MG63 (cell line): ENCODE measurements around the gene TTC1. TPM values are rescaled to one million over a fixed set of nuclear protein-coding genes. Genes with fewer than 3 reads are reported as not detected.

ENCODE experiments used
- DNase-seq: peaks from one replicate; pipeline ENCODE4 v3.0.0-alpha.2; 2020
- H3K27me3 ChIP-seq: fragments of 250-450 bp; sonication (Bioruptor Pico); 2 replicates; pipeline ENCODE4 v1.5.1; 2020; ENCODE audit warnings: mild to moderate bottlenecking, moderate library complexity
- H3K36me3 ChIP-seq: fragments of 250-450 bp; sonication (Bioruptor Pico); 2 replicates; pipeline ENCODE4 v1.5.1; 2020; ENCODE audit warnings: mild to moderate bottlenecking, moderate library complexity
- H3K4me3 ChIP-seq: fragments of 250-450 bp; sonication (Bioruptor Pico); 2 replicates; pipeline ENCODE4 v1.5.1; 2020; ENCODE audit warnings: mild to moderate bottlenecking, moderate library complexity
- H3K9me3 ChIP-seq: fragments of 250-450 bp; sonication (Bioruptor Pico); 2 replicates; pipeline ENCODE4 v1.5.1; 2020; ENCODE audit warnings: mild to moderate bottlenecking, moderate library complexity
- total RNA-seq: library from RNA; depleted of rRNA; stranded (reverse); fragments of >200 nt; shearing (Covaris generic); gene quantifications from 2 replicates; pipeline ENCODE4 v1.2.3, GENCODE V29; 2014; ENCODE audit warnings: low replicate concordance

TTC1 gene
- total RNA-seq, 1 experiment from 2014 or later = 59.6 TPM

- no peaks in the 10 kb centered on the region for H3K27me3 ChIP-seq
- DNase-seq = no peak
Measured at GRCh38 chr5:160023908-160024630, 15.1 kb downstream of the TTC1 start.

GRCh38 chr5:160029004-160029403, 20.1 kb downstream of the TTC1 start:
- no peaks in the 10 kb centered on the region for H3K9me3 ChIP-seq
- peaks cover 61% of the 10 kb centered on the region for H3K36me3 ChIP-seq
- no peak for DNase-seq
- H3K27me3 ChIP-seq = no peaks in the 10 kb centered on the region
- H3K4me3 ChIP-seq = no peak overlapping the region

More at GRCh38 chr5:160023908-160024630, 15.1 kb downstream of the TTC1 start:
- H3K9me3 ChIP-seq = no peaks in the 10 kb centered on the region
- peaks cover 66% of the 10 kb centered on the region for H3K36me3 ChIP-seq
- no peak overlapping the region for H3K4me3 ChIP-seq

GRCh38 chr5:160029540-160030139, 20.7 kb downstream of the TTC1 start:
- H3K9me3 ChIP-seq = no peaks in the 10 kb centered on the region
- no peaks in the 10 kb centered on the region for H3K27me3 ChIP-seq
- H3K4me3 ChIP-seq = no peak overlapping the region
- no peak for DNase-seq
- H3K36me3 ChIP-seq = peaks cover 61% of the 10 kb centered on the region

GRCh38 chr5:160030631-160031377, 21.9 kb downstream of the TTC1 start:
- H3K27me3 ChIP-seq = no peaks in the 10 kb centered on the region
- no peaks in the 10 kb centered on the region for H3K9me3 ChIP-seq
- H3K36me3 ChIP-seq = peaks cover 65% of the 10 kb centered on the region
- H3K4me3 ChIP-seq = no peak overlapping the region
- DNase-seq = no peak

- no peak overlapping the region for H3K4me3 ChIP-seq
- peaks cover 65% of the 10 kb centered on the region for H3K36me3 ChIP-seq
- no peaks in the 10 kb centered on the region for H3K9me3 ChIP-seq
- H3K27me3 ChIP-seq = no peaks in the 10 kb centered on the region
- DNase-seq = no peak
Measured at GRCh38 chr5:160033546-160034252, 24.8 kb downstream of the TTC1 start.

GRCh38 chr5:160036243-160036642, 27.3 kb downstream of the TTC1 start:
- Histone ChIP-seq H3K4me3 (no peak overlapping the region), H3K36me3 (peaks cover 67% of the 10 kb centered on the region), H3K27me3 (no peaks in the 10 kb centered on the region), H3K9me3 (no peaks in the 10 kb centered on the region)
- DNase-seq = no peak

- no peak overlapping the region for H3K4me3 ChIP-seq
- peaks cover 73% of the 10 kb centered on the region for H3K36me3 ChIP-seq
- no peaks in the 10 kb centered on the region for H3K27me3 ChIP-seq
- H3K9me3 ChIP-seq = no peaks in the 10 kb centered on the region
- DNase-seq = no peak
Measured at GRCh38 chr5:160036884-160037283, 27.9 kb downstream of the TTC1 start.

- DNase-seq = no peak
- Histone ChIP-seq H3K27me3 (no peaks in the 10 kb centered on the region), H3K4me3 (no peak overlapping the region), H3K9me3 (no peaks in the 10 kb centered on the region), H3K36me3 (peaks cover 70% of the 10 kb centered on the region)
Measured at GRCh38 chr5:160039810-160040470, 31.0 kb downstream of the TTC1 start.

GRCh38 chr5:160040471-160040835, 31.5 kb downstream of the TTC1 start:
- no peak overlapping the region for H3K4me3 ChIP-seq
- no peaks in the 10 kb centered on the region for H3K9me3 ChIP-seq
- no peak for DNase-seq
- peaks cover 66% of the 10 kb centered on the region for H3K36me3 ChIP-seq
- H3K27me3 ChIP-seq = no peaks in the 10 kb centered on the region

GRCh38 chr5:160042671-160043070, 33.7 kb downstream of the TTC1 start:
- Histone ChIP-seq H3K4me3 (no peak overlapping the region), H3K9me3 (no peaks in the 10 kb centered on the region), H3K27me3 (no peaks in the 10 kb centered on the region), H3K36me3 (peaks cover 63% of the 10 kb centered on the region)
- DNase-seq = no peak

GRCh38 chr5:160044391-160044804, 35.5 kb downstream of the TTC1 start:
- peak; percentile 73 for DNase-seq
- no peaks in the 10 kb centered on the region for H3K27me3 ChIP-seq
- no peak overlapping the region for H3K4me3 ChIP-seq
- H3K9me3 ChIP-seq = no peaks in the 10 kb centered on the region
- peaks cover 62% of the 10 kb centered on the region for H3K36me3 ChIP-seq

GRCh38 chr5:160044967-160045366, 36.0 kb downstream of the TTC1 start:
- Histone ChIP-seq H3K27me3 (no peaks in the 10 kb centered on the region), H3K36me3 (peaks cover 62% of the 10 kb centered on the region), H3K4me3 (no peak overlapping the region), H3K9me3 (no peaks in the 10 kb centered on the region)
- DNase-seq = no peak

- Histone ChIP-seq H3K9me3 (no peaks in the 10 kb centered on the region), H3K27me3 (no peaks in the 10 kb centered on the region), H3K4me3 (no peak overlapping the region), H3K36me3 (peaks cover 65% of the 10 kb centered on the region)
- DNase-seq = no peak
Measured at GRCh38 chr5:160047423-160047822, 38.5 kb downstream of the TTC1 start.

GRCh38 chr5:160048131-160048530, 39.2 kb downstream of the TTC1 start:
- Histone ChIP-seq H3K9me3 (no peaks in the 10 kb centered on the region), H3K4me3 (no peak overlapping the region), H3K36me3 (peaks cover 66% of the 10 kb centered on the region), H3K27me3 (no peaks in the 10 kb centered on the region)
- DNase-seq = no peak

- DNase-seq = no peak
- H3K36me3 ChIP-seq = peaks cover 65% of the 10 kb centered on the region
Measured at GRCh38 chr5:160049099-160049498, 40.2 kb downstream of the TTC1 start.

GRCh38 chr5:160054047-160054446, 45.1 kb downstream of the TTC1 start:
- no peak for DNase-seq
- Histone ChIP-seq H3K27me3 (no peaks in the 10 kb centered on the region), H3K4me3 (no peak overlapping the region), H3K36me3 (peaks cover 89% of the 10 kb centered on the region), H3K9me3 (peaks cover 2% of the 10 kb centered on the region)

More at GRCh38 chr5:160049099-160049498, 40.2 kb downstream of the TTC1 start:
- no peaks in the 10 kb centered on the region for H3K9me3 ChIP-seq
- H3K27me3 ChIP-seq = no peaks in the 10 kb centered on the region
- no peak overlapping the region for H3K4me3 ChIP-seq
